K562 (cell line): ENCODE results near the gene SLC29A2. TPM values are rescaled to one million over a fixed set of nuclear protein-coding genes. Genes with fewer than 3 reads are reported as not detected.

Experiments
- CBFA2T3 ChIP-seq: fragments of 450-650 bp; IDR thresholded peaks from 2 replicates; pipeline ENCODE4 v1.6.1; 2017
- CBFB ChIP-seq: sonication (generic); formaldehyde crosslinking; IDR thresholded peaks from 2 replicates; pipeline ENCODE4 v1.4.0; 2020; ENCODE audit warnings: mild to moderate bottlenecking, missing genetic modification reagents
- FOS ChIP-seq: IDR thresholded peaks from 3 replicates; pipeline ENCODE4 v1.6.1; 2011; ENCODE audit not compliant: insufficient read length; ENCODE audit errors: extremely low read depth
- GTF2E2 ChIP-seq: fragments of 200-800 bp; sonication (Bioruptor generic); IDR thresholded peaks from 2 replicates; pipeline ENCODE4 v1.6.1; 2016; ENCODE audit warnings: missing genetic modification characterization, missing compliant biosample characterization
- POLR2AphosphoS5 ChIP-seq: IDR thresholded peaks from 2 replicates; pipeline ENCODE4 v1.6.1; 2011; ENCODE audit warnings: mild to moderate bottlenecking, low read depth, low read length, moderate library complexity; ENCODE audit not compliant: control insufficient read depth, insufficient read depth
- POLR2G ChIP-seq: fragments of 200-400 bp; formaldehyde crosslinking; IDR thresholded peaks from 2 replicates; pipeline ENCODE4 v1.6.1; 2017; ENCODE audit warnings: low read depth, mild to moderate bottlenecking, antibody characterized with exemption, low read length, moderate library complexity
- POLR2H ChIP-seq: IDR thresholded peaks from 2 replicates; pipeline ENCODE4 v1.6.1; 2016; ENCODE audit warnings: missing genetic modification characterization, low read depth, mild to moderate bottlenecking, control low read depth, missing compliant biosample characterization, moderate library complexity
- RAD21 ChIP-seq, 2 experiments: fragments of 250-450 bp in 1 of 2; fragments of 450-650 bp in 1 of 2; sonication (Bioruptor Pico) in 1 of 2; formaldehyde crosslinking in 1 of 2; IDR thresholded peaks in 1 of 2; conservative IDR thresholded peaks in 1 of 2; 2 replicates each; pipeline versions ENCODE4 v1.4.0 to v1.8.0; 2020 to 2022; ENCODE audit warnings: mild to moderate bottlenecking in 2 of 2, moderate library complexity in 1 of 2
- REST ChIP-seq, 2 experiments: fragments of 450-650 bp; formaldehyde crosslinking in 1 of 2; IDR thresholded peaks; 2 replicates each; pipeline versions ENCODE4 v1.4.0 to v1.6.1; 2014 to 2020; ENCODE audit warnings: mild to moderate bottlenecking in 2 of 2, borderline replicate concordance in 1 of 2, low read depth in 1 of 2
- VEZF1 ChIP-seq: fragments of 200-800 bp; sonication (Bioruptor generic); IDR thresholded peaks from 2 replicates; pipeline ENCODE4 v1.6.1; 2017; ENCODE audit warnings: missing genetic modification characterization, missing compliant biosample characterization
- YY1 ChIP-seq, 3 experiments: IDR thresholded peaks; 2 replicates each; pipeline ENCODE4 v1.6.1; 2011; ENCODE audit warnings: low read length in 2 of 3, mild to moderate bottlenecking in 2 of 3, moderate library complexity in 2 of 3, borderline replicate concordance in 1 of 3, control low read depth in 1 of 3, low read depth in 1 of 3; ENCODE audit not compliant: insufficient read depth in 3 of 3, insufficient replicate concordance in 2 of 3, control insufficient read depth in 1 of 3, insufficient read length in 1 of 3; ENCODE audit errors: extremely low read depth in 1 of 3
- ZBTB33 ChIP-seq: sonication (generic); formaldehyde crosslinking; IDR thresholded peaks from 2 replicates; pipeline ENCODE4 v1.8.1; 2023; ENCODE audit warnings: mild to moderate bottlenecking, missing genetic modification reagents
- polyA plus RNA-seq, 8 experiments: library from polyadenylated mRNA; depleted of rRNA in 4 of 8; stranded (reverse) in 5 of 8; unstranded in 3 of 8; fragments of >200 nt; fragmentation: Nextera tagmentation in 2 of 8; fragmentation: Illumina TruSeq in 1 of 8; extraction: Ambion mirVana in 2 of 8; extraction: Trizol in 1 of 8; gene quantifications; 2 replicates each; pipeline versions ENCODE4 v1.2.1 to v1.2.3, GENCODE V29; 2011 to 2014; ENCODE audit warnings: inconsistent platforms in 1 of 8, missing spikeins in 1 of 8
- total RNA-seq, 7 experiments: library from RNA; depleted of rRNA in 6 of 7; stranded (reverse); fragments of >200 nt in 6 of 7; fragmentation: Illumina TruSeq in 2 of 7; extraction: Trizol in 2 of 7; gene quantifications; 2 replicates each; pipeline versions ENCODE4 v1.2.1 to v1.2.3, GENCODE V29; 2011 to 2021; ENCODE audit warnings: low replicate concordance in 1 of 7

SLC29A2 gene
- total and polyA plus RNA-seq, 9 of the 15 experiments (the other 6 are each of a cell fraction or from before 2014, with no cell fraction given): 2.4 to 48.6 (median 14.2) TPM

GRCh38 chr11:66336234-66337102, 35.1 kb downstream of the SLC29A2 start, which contains the start of gene RIN1 (continued):
- TF ChIP-seq REST (IDR thresholded peaks at IDR 0.05; ENCODE audit: borderline replicate concordance): peak; percentile 65
- peak; percentile 73 for TF ChIP-seq REST (CRISPR knock-in tag; IDR thresholded peaks at IDR 0.05; ENCODE audit: low read depth)
- peak; percentile 9 for TF ChIP-seq FOS
- 0 out of 2 replicates have a peak, but pooled peaks have one; percentile 27 for TF ChIP-seq POLR2AphosphoS5
- peak; percentile 68; the same call in 1 of the 2 replicates for TF ChIP-seq ZBTB33 (CRISPR knock-in tag)
- TF ChIP-seq VEZF1: peak; percentile 60
- peak; percentile 87; the same call in 1 of the 2 replicates for TF ChIP-seq CBFB (CRISPR knock-in tag)
- no peak for TF ChIP-seq POLR2H (tag)
- TF ChIP-seq POLR2G: peak; percentile 29
- TF ChIP-seq GTF2E2 (tag): 0 out of 2 replicates have a peak, but pooled peaks have one; percentile 41
- TF ChIP-seq CBFA2T3: 0 out of 2 replicates have a peak, but pooled peaks have one; percentile 12
- peak; percentile 76 to 80 for TF ChIP-seq RAD21 (CRISPR knock-in tag; conservative IDR thresholded peaks at IDR 0.05 in 1 of 2, IDR thresholded peaks at IDR 0.05 in 1 of 2)
- no peak for TF ChIP-seq YY1 (IDR thresholded peaks at IDR 0.05; ENCODE audit: borderline replicate concordance in 1 of 3, control insufficient read depth in 1 of 3, extremely low read depth in 1 of 3, insufficient read depth in 3 of 3, insufficient read length in 1 of 3, insufficient replicate concordance in 2 of 3, low read depth in 1 of 3, low read length in 2 of 3)
